ENCODE results near the gene IL17RC.
A peak's percentile ranks its signal among the peaks of the same experiment; 100 is the strongest.
"Not testable (repeated sequence)": the region's sequence is repeated elsewhere in the genome, so short reads cannot be mapped to it uniquely, and the experiment has no call there.

IL17RC gene

DNA sequence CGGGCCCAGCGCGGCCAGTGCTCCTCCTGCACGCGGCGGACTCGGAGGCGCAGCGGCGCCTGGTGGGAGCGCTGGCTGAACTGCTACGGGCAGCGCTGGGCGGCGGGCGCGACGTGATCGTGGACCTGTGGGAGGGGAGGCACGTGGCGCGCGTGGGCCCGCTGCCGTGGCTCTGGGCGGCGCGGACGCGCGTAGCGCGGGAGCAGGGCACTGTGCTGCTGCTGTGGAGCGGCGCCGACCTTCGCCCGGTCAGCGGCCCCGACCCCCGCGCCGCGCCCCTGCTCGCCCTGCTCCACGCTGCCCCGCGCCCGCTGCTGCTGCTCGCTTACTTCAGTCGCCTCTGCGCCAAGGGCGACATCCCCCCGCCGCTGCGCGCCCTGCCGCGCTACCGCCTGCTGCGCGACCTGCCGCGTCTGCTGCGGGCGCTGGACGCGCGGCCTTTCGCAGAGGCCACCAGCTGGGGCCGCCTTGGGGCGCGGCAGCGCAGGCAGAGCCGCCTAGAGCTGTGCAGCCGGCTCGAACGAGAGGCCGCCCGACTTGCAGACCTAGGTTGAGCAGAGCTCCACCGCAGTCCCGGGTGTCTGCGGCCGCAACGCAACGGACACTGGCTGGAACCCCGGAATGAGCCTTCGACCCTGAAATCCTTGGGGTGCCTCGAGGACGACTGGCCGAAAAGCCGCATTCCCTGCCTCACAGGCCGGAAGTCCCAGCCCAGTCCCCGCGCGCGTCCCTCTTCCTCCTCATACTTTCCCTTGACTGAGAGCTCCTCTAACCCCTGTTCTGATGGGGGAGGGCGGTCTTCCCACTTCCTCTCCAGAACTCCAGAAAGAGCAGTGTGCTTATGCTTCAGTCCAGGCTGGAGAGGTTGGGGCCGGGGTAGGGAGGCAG, 1.4 kb upstream of the IL17RC start:
- DNase-seq (ENCODE audit: low spot score): no peak

DNA sequence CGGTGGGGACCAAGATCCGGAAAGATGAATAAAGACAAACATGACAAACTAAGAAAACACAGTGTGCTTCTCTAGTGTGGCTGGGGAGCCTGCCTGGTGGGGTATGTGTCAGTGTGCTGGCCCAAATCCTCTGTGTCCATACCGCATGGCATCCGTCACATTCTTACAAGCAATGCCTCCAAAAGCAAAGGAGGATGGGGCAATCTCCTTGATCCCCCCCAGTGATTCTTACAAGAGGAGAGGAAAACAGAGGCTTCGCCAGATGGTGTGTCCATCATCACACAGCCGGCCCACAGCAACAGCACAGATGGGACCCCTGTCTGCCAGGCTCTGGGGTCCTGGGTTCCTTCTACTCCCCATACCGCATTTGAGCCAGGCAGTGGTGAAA, 558 bp upstream of the IL17RC start:
- DNase-seq (ENCODE audit: low spot score): no peak

DNA sequence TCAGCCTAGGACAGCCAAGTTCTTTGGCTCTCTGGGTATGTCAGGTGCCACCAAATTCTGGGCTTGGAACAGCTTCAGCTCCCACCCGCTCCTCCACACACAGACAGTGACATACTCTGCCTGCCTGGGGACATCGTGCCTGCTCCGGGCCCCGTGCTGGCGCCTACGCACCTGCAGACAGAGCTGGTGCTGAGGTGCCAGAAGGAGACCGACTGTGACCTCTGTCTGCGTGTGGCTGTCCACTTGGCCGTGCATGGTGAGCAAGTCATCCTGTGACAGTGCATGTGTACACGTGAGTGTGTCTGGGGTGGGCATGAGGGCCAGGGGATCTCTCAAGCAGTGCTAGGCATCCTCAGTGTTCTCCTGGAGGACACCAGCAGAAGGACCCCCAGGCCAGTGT, 922 bp downstream of the IL17RC start:
- DNase-seq (ENCODE audit: low spot score): no peak

DNA sequence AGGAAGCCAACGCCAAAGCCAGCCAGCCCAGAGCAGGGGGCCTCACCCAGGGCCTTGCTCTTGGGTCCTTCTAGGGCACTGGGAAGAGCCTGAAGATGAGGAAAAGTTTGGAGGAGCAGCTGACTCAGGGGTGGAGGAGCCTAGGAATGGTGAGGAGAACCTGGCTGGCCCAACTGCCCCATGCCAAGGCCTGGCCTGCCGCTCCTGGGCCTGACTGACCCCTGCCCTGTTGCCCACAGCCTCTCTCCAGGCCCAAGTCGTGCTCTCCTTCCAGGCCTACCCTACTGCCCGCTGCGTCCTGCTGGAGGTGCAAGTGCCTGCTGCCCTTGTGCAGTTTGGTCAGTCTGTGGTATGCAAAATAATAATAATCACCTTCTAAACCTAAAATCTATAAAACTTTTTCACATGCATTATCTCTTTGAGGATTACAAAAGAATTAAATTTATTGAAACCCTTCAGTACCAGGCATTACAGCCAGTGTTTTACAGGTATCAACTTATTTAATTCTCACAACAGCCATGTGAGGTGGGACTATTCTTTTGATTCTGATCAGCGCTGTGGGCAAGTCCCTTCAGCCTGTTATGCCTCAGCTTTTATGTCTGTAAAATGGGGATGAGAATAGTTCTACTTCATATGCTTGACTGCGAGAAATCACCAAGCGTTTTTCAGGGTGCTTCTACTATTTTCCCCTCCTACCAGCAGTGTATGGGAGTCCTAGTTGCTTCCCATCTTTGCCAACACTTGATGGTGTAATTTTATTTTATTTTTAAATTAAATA, 1.6 kb downstream of the IL17RC start:
- DNase-seq (ENCODE audit: low spot score): no peak

DNA sequence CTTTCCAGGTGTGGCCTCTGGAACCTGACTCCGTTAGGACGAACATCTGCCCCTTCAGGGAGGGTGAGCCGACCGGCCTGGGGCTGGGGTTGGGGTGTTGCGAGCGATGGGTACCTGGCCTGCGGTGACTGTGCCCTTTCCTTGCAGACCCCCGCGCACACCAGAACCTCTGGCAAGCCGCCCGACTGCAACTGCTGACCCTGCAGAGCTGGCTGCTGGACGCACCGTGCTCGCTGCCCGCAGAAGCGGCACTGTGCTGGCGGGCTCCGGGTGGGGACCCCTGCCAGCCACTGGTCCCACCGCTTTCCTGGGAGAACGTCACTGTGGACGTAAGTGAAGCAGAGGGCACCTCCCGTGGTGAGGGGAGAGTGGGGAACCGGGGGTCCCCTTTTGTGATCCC, 11.3 kb downstream of the IL17RC start:
- DNase-seq (ENCODE audit: low spot score): no peak

DNA sequence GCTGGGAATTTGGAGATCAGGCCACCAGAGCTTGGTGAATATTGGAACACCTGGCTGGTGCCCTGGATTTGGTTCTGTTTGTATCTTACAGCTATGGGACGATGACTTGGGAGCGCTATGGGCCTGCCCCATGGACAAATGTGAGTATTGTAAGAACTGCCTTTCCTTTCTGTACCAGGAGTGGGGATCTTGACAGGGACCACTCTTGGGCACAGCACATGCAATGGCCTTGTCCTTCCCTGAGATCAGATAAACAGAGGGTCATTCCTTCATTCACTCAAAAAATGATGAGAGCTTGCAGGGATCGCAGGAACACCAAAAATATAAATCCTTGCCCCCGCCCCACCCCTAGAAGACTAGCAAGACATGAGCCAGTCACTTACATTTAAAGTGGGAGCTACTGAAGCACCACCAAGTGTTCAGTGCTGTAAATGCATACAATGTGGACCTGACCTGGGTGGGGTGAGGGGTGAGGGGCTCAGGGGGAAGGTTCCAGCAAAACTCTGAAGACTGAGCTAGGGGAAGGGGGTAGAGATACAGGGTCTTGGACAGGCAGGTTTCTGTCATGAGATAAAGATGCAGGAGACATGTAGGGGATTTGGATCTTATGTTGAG, 14.0 kb downstream of the IL17RC start:
- no peak for DNase-seq (ENCODE audit: low spot score)

DNA sequence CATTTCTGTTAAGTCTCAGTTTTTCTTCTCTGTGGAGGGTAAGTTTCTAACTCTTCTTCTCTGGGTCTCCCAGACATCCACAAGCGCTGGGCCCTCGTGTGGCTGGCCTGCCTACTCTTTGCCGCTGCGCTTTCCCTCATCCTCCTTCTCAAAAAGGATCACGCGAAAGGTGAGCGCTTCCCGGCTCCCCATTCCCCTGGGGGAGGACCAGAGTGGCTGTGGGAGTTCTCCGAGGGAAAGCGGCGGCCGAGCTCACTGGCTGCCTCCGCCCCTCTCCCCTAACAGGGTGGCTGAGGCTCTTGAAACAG, 15.6 kb downstream of the IL17RC start:
- no peak for DNase-seq (ENCODE audit: low spot score)

DNA sequence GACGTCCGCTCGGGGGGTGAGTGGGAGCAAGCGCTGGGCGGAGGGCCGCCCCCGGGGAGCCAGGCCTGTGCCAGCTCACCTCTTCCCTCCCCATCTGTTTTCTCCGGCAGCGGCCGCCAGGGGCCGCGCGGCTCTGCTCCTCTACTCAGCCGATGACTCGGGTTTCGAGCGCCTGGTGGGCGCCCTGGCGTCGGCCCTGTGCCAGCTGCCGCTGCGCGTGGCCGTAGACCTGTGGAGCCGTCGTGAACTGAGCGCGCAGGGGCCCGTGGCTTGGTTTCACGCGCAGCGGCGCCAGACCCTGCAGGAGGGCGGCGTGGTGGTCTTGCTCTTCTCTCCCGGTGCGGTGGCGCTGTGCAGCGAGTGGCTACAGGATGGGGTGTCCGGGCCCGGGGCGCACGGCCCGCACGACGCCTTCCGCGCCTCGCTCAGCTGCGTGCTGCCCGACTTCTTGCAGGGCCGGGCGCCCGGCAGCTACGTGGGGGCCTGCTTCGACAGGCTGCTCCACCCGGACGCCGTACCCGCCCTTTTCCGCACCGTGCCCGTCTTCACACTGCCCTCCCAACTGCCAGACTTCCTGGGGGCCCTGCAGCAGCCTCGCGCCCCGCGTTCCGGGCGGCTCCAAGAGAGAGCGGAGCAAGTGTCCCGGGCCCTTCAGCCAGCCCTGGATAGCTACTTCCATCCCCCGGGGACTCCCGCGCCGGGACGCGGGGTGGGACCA, 16.1 kb downstream of the IL17RC start:
- peak; percentile 90 for DNase-seq (ENCODE audit: low spot score)

DNA sequence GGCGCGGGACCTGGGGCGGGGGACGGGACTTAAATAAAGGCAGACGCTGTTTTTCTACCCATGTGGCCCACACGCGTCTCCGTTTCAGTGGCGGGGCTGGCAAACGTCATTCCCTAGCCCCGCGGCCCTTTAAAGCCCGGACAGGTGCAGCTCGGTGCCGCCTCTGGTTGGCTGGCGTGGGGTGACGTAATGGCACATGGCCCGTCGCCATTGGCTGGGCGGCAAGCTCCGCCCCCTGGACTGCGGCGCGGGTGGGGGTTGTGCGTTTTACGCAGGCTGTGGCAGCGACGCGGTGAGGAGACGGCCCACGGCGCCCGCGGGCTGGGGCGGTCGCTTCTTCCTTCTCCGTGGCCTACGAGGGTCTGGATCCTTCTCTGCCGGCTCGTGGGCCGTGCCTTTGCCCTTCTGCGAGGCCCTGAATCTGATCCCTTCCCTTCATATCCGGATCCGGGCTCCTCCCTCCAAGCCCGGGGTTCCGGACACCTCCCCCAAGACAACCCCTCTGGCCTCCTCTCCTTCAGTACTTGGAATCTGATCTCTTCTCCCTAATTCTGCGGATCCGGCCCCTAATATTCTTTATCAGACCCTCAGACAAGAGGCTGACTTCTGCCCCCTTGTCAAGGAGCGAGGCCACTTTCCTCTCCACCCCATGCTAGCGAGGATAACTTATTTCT, 16.8 kb downstream of the IL17RC start, which contains the start of gene CRELD1:
Gene CRELD1 (plus strand): TSS at position 274 of the 674 bp plus-strand sequence. CDS start 605 bp downstream, outside the sequence.
- peak; percentile 97 for DNase-seq (ENCODE audit: low spot score)

DNA sequence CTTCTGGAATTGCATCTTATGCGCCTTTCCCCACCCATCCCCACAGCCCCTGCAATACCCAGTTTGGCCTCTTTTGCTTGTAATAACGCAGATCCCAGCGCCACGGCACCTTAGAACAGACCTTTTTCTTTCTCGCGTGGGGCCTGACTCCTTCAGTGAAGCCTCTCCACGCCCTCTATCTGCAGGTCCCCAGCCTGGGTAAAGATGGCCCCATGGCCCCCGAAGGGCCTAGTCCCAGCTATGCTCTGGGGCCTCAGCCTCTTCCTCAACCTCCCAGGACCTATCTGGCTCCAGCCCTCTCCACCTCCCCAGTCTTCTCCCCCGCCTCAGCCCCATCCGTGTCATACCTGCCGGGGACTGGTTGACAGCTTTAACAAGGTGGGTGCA, 17.3 kb downstream of the IL17RC start:
- peak; percentile 32 for DNase-seq (ENCODE audit: low spot score)

DNA sequence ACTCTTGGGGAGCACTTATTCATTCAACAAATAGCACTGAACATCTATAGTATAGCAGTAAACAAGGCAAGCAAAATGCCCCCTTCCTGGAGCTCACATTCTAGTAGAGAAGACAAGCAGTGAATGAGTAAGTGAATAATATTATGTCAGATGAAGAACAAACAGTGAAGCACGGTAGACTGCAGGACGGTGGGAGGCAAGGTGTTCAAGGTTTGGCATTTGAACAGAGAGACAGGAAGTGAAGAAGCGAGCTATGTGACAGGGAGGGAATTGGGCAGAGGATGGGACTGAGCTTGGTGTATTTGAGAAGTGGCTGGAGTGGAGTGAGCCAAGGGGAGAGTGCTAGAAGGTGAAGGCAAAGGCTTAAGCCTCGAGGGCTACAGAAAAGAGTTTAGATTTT, 18.1 kb downstream of the IL17RC start:
- DNase-seq (ENCODE audit: low spot score): no peak

DNA sequence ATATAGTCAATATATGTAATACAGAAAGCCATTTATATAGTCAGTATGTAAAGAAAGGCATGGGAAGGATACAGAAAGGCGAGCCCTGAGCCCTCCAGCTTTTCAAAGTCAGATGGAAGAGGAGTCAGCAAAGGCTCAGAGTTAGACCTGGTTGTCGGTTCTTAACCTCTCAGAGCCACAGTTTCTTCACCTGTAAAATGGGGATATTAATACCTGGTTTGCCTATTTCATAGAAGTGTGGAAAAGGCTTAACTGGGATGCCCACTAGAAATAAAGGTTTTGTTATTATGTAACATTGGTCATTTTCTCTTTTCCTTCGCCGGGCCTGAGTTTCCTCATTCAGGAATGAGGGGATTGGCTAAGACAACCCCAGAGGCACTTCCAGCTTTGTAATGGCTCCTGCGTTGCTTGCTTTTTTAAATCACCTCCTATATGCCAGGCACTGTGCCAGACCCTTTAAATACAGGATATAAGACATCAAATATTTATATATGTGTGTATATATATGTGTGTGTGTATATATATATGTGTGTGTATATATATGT, 19.1 kb downstream of the IL17RC start:
- DNase-seq (ENCODE audit: low spot score): no peak

DNA sequence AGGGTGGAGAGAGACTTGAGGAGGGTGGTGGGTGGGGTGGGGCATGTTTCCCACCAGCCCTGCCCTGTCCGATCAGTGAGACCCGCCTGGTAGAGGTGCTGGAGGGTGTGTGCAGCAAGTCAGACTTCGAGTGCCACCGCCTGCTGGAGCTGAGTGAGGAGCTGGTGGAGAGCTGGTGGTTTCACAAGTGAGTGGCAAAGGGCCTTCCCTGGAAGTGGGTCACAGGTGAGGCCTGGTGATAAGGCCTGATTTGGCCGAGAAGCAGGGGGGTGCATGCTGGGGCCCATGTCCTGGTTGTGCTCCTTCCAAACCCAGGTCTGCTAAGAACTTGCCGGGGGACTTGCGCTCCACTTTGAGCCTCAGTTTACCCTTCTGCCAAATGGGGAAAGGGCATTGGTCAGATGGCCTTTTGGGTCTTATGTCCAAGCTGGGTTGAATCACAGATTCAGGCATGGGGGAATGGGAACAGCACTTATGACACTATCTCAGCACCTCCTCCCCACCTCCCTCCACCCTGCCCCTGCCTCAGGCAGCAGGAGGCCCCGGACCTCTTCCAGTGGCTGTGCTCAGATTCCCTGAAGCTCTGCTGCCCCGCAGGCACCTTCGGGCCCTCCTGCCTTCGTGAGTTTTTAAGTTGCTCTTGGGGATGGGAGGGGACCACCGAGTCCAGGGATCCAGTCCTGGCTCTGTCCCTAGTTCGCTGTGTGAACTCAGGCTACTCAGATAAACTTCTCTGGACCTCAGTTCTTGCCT, 20.8 kb downstream of the IL17RC start:
- DNase-seq (ENCODE audit: low spot score): no peak

DNA sequence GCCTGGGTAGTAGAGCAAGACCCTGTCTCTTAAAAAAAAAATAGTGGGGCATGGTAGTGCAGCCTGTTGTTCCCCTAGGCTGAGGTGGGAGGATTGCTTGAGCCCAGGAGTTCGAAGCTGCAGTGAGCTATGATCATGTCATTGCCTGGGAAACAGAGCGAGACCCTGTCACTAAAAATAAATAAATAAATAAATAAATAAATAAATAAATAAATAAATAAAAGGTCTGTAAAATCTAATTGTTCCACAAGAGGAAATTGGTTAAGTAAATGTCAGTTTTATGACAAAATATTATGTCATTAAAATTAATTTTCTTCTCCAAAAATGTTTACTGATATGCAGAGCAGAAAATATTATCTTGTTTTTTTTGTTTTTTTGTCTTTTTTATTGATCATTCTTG, 22.1 kb downstream of the IL17RC start:
- no peak for DNase-seq (ENCODE audit: low spot score)

DNA sequence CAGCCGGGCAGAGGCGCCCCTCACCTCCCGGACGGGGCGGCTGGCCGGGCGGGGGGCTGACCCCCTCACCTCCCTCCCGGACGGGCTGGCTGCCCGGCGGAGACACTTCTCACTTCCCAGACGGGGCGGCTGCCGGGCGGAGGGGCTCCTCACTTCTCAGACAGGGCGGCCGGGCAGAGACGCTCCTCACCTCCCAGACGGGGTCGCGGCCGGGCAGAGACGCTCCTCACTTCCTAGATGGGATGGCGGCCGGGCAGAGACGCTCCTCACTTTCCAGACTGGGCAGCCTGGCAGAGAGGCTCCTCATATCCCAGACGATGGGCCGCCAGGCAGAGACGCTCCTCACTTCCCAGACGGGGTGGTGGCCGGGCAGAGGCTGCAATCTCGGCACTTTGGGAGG, 23.0 kb downstream of the IL17RC start:
- not testable (repeated sequence) for DNase-seq (ENCODE audit: low spot score)

DNA sequence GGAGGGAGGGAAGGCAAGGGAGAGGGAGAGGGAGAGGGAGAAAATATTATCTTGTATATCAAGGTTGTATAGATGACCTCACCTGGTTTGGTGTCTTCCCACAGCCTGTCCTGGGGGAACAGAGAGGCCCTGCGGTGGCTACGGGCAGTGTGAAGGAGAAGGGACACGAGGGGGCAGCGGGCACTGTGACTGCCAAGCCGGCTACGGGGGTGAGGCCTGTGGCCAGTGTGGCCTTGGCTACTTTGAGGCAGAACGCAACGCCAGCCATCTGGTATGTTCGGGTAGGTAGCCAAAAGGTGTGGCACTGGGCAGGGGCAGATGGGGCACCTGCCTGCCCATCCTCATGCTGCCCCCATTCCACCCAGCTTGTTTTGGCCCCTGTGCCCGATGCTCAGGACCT, 23.8 kb downstream of the IL17RC start:
- no peak for DNase-seq (ENCODE audit: low spot score)

DNA sequence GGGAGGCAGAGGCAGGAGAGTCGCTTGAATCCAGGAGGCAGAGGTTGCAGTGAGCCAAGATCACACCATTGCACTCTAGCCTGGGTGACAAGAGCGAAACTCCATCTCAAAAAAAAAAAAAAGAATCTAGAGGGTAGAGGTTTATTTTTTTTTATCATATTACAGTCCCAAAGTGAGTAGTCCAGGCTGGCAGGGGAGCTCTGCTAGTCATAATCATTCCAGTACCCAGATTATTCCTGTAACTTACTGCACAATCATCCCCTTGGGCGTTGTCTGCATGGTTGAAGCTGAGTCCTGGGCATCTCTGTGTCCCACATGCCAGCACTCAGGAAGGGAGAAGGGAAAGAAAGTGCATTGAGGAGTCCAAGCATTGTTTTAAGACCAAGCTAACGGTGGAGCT, 25.3 kb downstream of the IL17RC start:
- no peak for DNase-seq (ENCODE audit: low spot score)

DNA sequence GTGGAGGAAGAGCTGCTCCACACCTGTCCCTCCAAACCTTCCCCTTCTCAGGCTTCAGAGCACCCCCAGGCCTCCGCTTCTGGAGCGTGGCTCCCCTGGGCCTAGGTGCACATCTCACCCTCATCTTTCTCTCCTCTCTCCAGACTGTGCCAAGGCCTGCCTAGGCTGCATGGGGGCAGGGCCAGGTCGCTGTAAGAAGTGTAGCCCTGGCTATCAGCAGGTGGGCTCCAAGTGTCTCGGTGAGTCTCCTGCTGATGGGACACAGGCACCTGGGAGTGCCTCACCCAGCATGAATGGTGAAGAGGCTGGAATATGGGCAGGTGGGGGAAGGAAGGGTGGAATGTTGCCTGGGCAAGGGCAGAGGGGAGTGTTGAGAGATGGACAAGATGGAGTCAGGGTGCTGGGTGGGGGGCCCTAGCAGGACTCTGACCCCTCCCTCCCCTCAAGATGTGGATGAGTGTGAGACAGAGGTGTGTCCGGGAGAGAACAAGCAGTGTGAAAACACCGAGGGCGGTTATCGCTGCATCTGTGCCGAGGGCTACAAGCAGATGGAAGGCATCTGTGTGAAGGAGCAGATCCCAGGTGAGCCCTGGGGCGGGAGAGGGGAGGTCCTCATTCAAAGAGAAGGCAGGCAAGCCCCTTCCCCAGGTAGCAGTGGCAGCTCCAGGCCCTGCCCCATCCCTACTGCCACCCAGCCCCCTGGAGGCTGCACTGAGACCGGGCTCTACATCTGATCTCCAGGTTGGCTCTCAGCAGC, 26.2 kb downstream of the IL17RC start:
- no peak for DNase-seq (ENCODE audit: low spot score)

DNA sequence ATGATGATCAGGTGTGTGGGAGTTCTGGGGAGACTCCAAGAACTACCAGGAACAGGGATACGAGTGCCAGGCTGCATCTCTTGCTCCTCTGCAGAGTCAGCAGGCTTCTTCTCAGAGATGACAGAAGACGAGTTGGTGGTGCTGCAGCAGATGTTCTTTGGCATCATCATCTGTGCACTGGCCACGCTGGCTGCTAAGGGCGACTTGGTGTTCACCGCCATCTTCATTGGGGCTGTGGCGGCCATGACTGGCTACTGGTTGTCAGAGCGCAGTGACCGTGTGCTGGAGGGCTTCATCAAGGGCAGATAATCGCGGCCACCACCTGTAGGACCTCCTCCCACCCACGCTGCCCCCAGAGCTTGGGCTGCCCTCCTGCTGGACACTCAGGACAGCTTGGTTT, 27.4 kb downstream of the IL17RC start:
- DNase-seq (ENCODE audit: low spot score): no peak

DNA sequence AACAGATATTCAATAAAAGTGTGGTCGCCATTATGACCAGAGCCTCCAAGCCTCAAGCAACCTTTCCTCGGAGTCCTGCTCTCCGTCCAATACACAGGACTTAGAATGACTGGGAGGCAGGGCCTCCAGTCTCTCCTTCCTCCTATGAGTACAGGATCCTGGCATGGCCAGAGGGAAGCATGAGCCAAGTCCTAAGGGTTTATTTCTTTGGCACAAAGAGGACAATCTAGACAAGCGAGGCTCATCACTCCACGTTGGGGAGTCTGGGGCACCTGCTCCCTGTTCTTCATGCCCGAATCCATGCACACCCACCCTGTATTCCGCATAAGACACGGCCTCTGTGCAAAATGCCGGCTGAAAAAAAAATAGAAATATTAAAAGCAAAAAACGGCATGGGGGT, 28.5 kb downstream of the IL17RC start:
- DNase-seq (ENCODE audit: low spot score): no peak

Measured in CD4-positive, alpha-beta T cell treated with Interleukin-2 at 100 ng/mL for 4 hours (primary cell).